Measurements from ENCODE around the gene CDC34. TPM values are rescaled to one million over a fixed set of nuclear protein-coding genes. Genes with fewer than 3 reads are reported as not detected.

Gene CDC34
- total RNA-seq, 1 donor from 2014 or later: 96.5 TPM

DNA sequence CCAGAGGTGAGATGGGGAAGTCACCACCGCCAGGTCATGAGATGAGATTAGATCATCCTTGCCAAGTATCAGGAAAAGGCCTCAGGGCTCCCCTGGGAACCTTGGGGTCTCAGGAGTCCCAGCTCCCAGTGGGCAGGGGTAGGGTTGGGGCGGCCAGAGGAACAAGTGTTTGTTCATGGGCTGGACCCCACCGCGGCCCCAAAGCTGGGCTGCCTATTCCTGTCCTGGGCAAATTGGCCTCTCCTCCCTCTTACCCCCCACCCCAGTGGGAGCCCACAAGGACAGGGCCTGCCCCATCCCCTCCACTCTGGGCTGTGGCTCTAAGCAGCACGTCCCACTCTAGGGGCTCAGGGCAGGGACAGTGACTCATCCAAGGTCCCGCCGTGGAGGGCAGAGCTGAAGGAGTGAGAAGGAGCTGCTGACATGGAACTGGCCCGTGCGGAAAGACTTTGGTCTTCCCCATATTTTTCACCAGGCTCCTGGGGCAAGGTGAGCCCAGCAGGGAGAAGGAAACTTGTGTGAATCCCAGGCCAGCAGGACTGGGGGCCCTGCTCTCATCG, 54.1 kb downstream of the CDC34 start:
- Histone ChIP-seq H3K36me3 (peaks cover 31% of the 10 kb centered on the region), H3K4me1 (peaks cover 63% of the 10 kb centered on the region), H3K27ac (replicated peaks) (no peak overlapping the region), H3K27me3 (ENCODE audit: low read depth) (peaks cover 45% of the 10 kb centered on the region), H3K4me3 (no peak overlapping the region), H3K9me3 (replicated peaks) (no peaks in the 10 kb centered on the region)
- TF ChIP-seq, protein P1, sequence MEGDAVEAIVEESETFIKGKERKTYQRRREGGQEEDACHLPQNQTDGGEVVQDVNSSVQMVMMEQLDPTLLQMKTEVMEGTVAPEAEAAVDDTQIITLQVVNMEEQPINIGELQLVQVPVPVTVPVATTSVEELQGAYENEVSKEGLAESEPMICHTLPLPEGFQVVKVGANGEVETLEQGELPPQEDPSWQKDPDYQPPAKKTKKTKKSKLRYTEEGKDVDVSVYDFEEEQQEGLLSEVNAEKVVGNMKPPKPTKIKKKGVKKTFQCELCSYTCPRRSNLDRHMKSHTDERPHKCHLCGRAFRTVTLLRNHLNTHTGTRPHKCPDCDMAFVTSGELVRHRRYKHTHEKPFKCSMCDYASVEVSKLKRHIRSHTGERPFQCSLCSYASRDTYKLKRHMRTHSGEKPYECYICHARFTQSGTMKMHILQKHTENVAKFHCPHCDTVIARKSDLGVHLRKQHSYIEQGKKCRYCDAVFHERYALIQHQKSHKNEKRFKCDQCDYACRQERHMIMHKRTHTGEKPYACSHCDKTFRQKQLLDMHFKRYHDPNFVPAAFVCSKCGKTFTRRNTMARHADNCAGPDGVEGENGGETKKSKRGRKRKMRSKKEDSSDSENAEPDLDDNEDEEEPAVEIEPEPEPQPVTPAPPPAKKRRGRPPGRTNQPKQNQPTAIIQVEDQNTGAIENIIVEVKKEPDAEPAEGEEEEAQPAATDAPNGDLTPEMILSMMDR (IDR thresholded peaks at IDR 0.05; ENCODE audit: borderline replicate concordance): no peak
- no peak for DNase-seq
- intact Hi-C loops (cut with micrococcal nuclease): no loop called here

DNA sequence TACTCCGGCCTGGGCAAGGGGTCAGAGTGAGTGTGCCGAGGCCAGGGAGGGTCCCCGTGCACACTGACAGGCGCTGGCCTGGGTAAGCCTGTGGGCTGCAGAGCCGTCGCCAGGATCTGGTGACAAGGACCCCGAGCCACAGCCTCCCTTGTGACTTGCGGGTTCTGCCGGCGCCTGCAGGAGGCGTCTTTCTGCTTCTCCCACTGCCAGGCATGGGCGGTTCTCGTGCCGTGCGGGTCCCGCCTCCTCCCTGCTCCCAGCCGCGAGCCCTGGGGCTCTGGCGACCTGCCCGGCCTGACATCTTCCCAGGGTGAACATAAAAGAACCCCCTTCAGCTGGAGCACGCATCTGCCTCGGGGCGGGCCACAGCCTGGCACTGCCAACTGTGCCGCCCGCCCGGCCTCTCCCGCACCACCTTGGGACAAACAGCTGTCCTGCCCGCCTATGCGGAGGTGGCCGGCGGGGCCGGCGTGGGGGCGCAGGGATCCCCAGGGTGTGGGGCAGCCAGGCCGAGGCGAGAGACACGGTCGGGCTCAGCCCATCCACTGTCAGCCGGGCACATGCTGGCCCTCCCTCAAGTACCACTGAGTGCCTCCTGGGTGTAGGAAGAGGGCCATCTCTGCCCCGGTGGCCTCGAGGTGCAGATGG, 56.7 kb downstream of the CDC34 start:
- H3K27me3 ChIP-seq (ENCODE audit: low read depth): peaks cover 70% of the 10 kb centered on the region
- intact Hi-C loops (cut with micrococcal nuclease): no loop called here
- H3K4me3 ChIP-seq: peak overlapping the region; percentile 56
- peaks cover 5% of the 10 kb centered on the region for H3K36me3 ChIP-seq
- H3K27ac ChIP-seq (replicated peaks): peak overlapping the region; percentile 64
- H3K9me3 ChIP-seq (replicated peaks): no peaks in the 10 kb centered on the region
- peak; percentile 79 for DNase-seq
- H3K4me1 ChIP-seq: peaks cover 49% of the 10 kb centered on the region
- TF ChIP-seq, protein P1 (IDR thresholded peaks at IDR 0.05; ENCODE audit: borderline replicate concordance): peak; percentile 66

DNA sequence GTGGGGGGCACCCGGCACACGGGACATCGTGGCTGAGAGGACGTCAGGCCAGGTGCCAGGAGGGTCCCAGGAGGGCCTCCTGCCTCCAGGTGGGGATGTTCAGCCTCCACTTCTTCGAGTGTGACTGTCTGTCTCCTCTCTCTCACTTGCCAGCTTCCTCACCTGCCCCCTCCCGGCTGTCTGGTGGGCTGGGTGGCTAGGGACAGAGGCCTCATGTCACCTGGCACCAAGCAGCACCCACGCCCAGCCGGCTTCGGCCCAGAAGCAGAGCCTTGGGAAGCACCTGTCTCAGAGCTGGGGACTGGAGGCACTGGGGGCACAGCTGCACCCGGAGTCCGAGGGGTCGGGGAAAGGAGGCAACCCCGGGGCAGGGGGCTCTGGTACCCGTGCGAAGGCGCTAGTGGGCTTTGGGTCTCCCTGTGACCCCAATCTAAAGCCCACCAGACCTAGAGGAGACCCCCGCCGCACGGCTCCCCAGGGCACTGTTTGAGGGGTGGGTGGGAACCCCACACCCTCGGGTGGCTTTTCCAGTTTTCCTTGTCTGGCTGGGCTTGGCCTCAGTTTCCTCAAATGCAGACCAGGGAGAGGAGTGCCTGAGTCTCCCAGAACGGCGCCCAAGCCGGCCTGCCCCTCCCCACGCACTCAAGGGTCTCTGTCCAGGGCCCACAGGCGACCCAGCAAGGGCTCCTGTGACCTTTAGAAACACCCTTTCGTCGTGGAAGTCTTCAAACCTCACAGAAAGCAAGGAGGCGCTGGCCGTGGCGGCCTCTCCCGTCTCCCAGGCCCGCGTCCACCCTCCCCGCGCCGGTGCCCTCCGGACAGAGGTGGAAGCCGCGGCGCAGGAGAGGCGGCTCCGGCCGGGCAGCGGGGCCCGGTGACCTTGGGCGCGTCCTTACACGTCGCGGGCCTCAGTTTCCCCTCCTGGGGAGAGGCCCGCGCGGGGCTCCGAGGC, 57.5 kb downstream of the CDC34 start:
- Histone ChIP-seq H3K36me3 (no peaks in the 10 kb centered on the region), H3K4me3 (peak overlapping the region; percentile 56), H3K4me1 (peaks cover 41% of the 10 kb centered on the region), H3K27me3 (ENCODE audit: low read depth) (peaks cover 72% of the 10 kb centered on the region), H3K27ac (replicated peaks) (peak overlapping the region; percentile 64), H3K9me3 (replicated peaks) (no peaks in the 10 kb centered on the region)
- no peak for DNase-seq
- intact Hi-C loops (cut with micrococcal nuclease): no loop called here
- TF ChIP-seq, protein P1 (IDR thresholded peaks at IDR 0.05; ENCODE audit: borderline replicate concordance): no peak

- TF ChIP-seq, protein P1 (IDR thresholded peaks at IDR 0.05; ENCODE audit: borderline replicate concordance): no peak
- no peak for DNase-seq
- Histone ChIP-seq H3K9me3 (replicated peaks) (no peaks in the 10 kb centered on the region), H3K36me3 (no peaks in the 10 kb centered on the region), H3K4me3 (peak within 1 kb of the TSS; percentile 60), H3K4me1 (peaks cover 36% of the 10 kb centered on the region), H3K27ac (replicated peaks) (peak within 1 kb of the TSS; percentile 64), H3K27me3 (ENCODE audit: low read depth) (peaks cover 72% of the 10 kb centered on the region)
- intact Hi-C loops (cut with micrococcal nuclease): no loop called here
Measured at GRCh38 chr19:589693-590395, 58.3 kb downstream of the CDC34 start, which contains the start of gene HCN2. Gene HCN2, plus strand, starts transcription at chr19:589881. Its CDS starts 65 bp downstream, at chr19:589946.

GRCh38 chr19:590396-590745, 58.8 kb downstream of the CDC34 start:
- no peaks in the 10 kb centered on the region for H3K36me3 ChIP-seq
- H3K4me1 ChIP-seq: peaks cover 36% of the 10 kb centered on the region
- no peaks in the 10 kb centered on the region for H3K9me3 ChIP-seq (replicated peaks)
- TF ChIP-seq, protein P1 (IDR thresholded peaks at IDR 0.05; ENCODE audit: borderline replicate concordance): no peak
- H3K27me3 ChIP-seq (ENCODE audit: low read depth): peaks cover 72% of the 10 kb centered on the region
- intact Hi-C loops (cut with micrococcal nuclease): no loop called here
- no peak for DNase-seq
- H3K27ac ChIP-seq (replicated peaks): no peak overlapping the region
- H3K4me3 ChIP-seq: peak overlapping the region; percentile 60
